ENCODE results near the gene NPAS3. TPM values are rescaled to one million over a fixed set of nuclear protein-coding genes. Genes with fewer than 3 reads are reported as not detected.

Gene NPAS3
- total RNA-seq, 1 donor from 2014 or later: 6.1 TPM

- H3K9me3 Mint-ChIP-seq (ENCODE audit: low read depth): no peaks in the 10 kb centered on the region
- no peaks in the 10 kb centered on the region for H3K4me1 Mint-ChIP-seq (ENCODE audit: low read depth)
- DNase-seq (ENCODE audit: low spot score, unreplicated experiment): no peak
- no peak overlapping the region for H3K27ac Mint-ChIP-seq
- no peak overlapping the region for H3K4me3 Mint-ChIP-seq (ENCODE audit: low read depth)
- H3K27me3 Mint-ChIP-seq: no peaks in the 10 kb centered on the region
- TF ChIP-seq CTCF (IDR thresholded peaks at IDR 0.05; ENCODE audit: unreplicated experiment): no peak
- no peaks in the 10 kb centered on the region for H3K36me3 Mint-ChIP-seq (ENCODE audit: insufficient read depth)
These were observed 748.2 kb downstream of the NPAS3 start for GRCh38 chr14:33686856-33687255.

GRCh38 chr14:33689680-33690079, 751.0 kb downstream of the NPAS3 start:
- no peaks in the 10 kb centered on the region for H3K36me3 Mint-ChIP-seq (ENCODE audit: insufficient read depth)

GRCh38 chr14:33691907-33692306, 753.2 kb downstream of the NPAS3 start:
- Mint-ChIP-seq H3K27me3 (no peaks in the 10 kb centered on the region), H3K4me1 (ENCODE audit: low read depth) (peaks cover 1% of the 10 kb centered on the region), H3K9me3 (ENCODE audit: low read depth) (no peaks in the 10 kb centered on the region), H3K27ac (no peak overlapping the region), H3K4me3 (ENCODE audit: low read depth) (no peak overlapping the region), H3K36me3 (ENCODE audit: insufficient read depth) (no peaks in the 10 kb centered on the region)
- no peak for DNase-seq (ENCODE audit: low spot score, unreplicated experiment)
- TF ChIP-seq CTCF (IDR thresholded peaks at IDR 0.05; ENCODE audit: unreplicated experiment): no peak

More at GRCh38 chr14:33689680-33690079, 751.0 kb downstream of the NPAS3 start:
- H3K27me3 Mint-ChIP-seq: no peaks in the 10 kb centered on the region
- H3K4me3 Mint-ChIP-seq (ENCODE audit: low read depth): no peak overlapping the region
- H3K9me3 Mint-ChIP-seq (ENCODE audit: low read depth): no peaks in the 10 kb centered on the region
- H3K4me1 Mint-ChIP-seq (ENCODE audit: low read depth): peaks cover 1% of the 10 kb centered on the region
- no peak for DNase-seq (ENCODE audit: low spot score, unreplicated experiment)
- H3K27ac Mint-ChIP-seq: no peak overlapping the region
- no peak for TF ChIP-seq CTCF (IDR thresholded peaks at IDR 0.05; ENCODE audit: unreplicated experiment)

GRCh38 chr14:33692762-33693161, 754.1 kb downstream of the NPAS3 start:
- no peak for TF ChIP-seq CTCF (IDR thresholded peaks at IDR 0.05; ENCODE audit: unreplicated experiment)
- no peak overlapping the region for H3K27ac Mint-ChIP-seq
- H3K4me3 Mint-ChIP-seq (ENCODE audit: low read depth): no peak overlapping the region
- H3K9me3 Mint-ChIP-seq (ENCODE audit: low read depth): no peaks in the 10 kb centered on the region
- H3K36me3 Mint-ChIP-seq (ENCODE audit: insufficient read depth): no peaks in the 10 kb centered on the region
- peaks cover 1% of the 10 kb centered on the region for H3K4me1 Mint-ChIP-seq (ENCODE audit: low read depth)
- DNase-seq (ENCODE audit: low spot score, unreplicated experiment): no peak
- H3K27me3 Mint-ChIP-seq: no peaks in the 10 kb centered on the region

GRCh38 chr14:33693237-33693636, 754.6 kb downstream of the NPAS3 start:
- H3K27me3 Mint-ChIP-seq: no peaks in the 10 kb centered on the region
- H3K36me3 Mint-ChIP-seq (ENCODE audit: insufficient read depth): no peaks in the 10 kb centered on the region
- H3K4me1 Mint-ChIP-seq (ENCODE audit: low read depth): peaks cover 1% of the 10 kb centered on the region
- TF ChIP-seq CTCF (IDR thresholded peaks at IDR 0.05; ENCODE audit: unreplicated experiment): no peak
- DNase-seq (ENCODE audit: low spot score, unreplicated experiment): no peak
- no peak overlapping the region for H3K27ac Mint-ChIP-seq
- no peaks in the 10 kb centered on the region for H3K9me3 Mint-ChIP-seq (ENCODE audit: low read depth)
- H3K4me3 Mint-ChIP-seq (ENCODE audit: low read depth): no peak overlapping the region

Data from progenitor cell of endocrine pancreas (in vitro differentiated cells).